Keratinocyte (primary cell): ENCODE data around the gene TBC1D10B.
A peak's percentile ranks its signal among the peaks of the same experiment; 100 is the strongest.

Experiments
- CTCF ChIP-seq, 3 experiments: IDR thresholded peaks in 1 of 3; conservative IDR thresholded peaks in 1 of 3; optimal IDR thresholded peaks in 1 of 3; 2 replicates in 2 of 3; 3 replicates in 1 of 3; pipeline versions ENCODE3 to v1.5.1; 2011; ENCODE audit warnings: low read length in 3 of 3, mild to moderate bottlenecking in 3 of 3, moderate library complexity in 2 of 3, control low read depth in 1 of 3, inconsistent platforms in 1 of 3; ENCODE audit not compliant: insufficient read depth in 2 of 3; ENCODE audit errors: extremely low read depth in 1 of 3
- EZH2 ChIP-seq: IDR thresholded peaks from one replicate; pipeline ENCODE4 v1.6.1; 2012; ENCODE audit warnings: inconsistent platforms, mild to moderate bottlenecking, low read length, moderate library complexity

GRCh38 chr16:30378236-30379157, 8.2 kb upstream of the TBC1D10B start:
- TF ChIP-seq CTCF (optimal IDR thresholded peaks at IDR 0.05 in 1 of 3, IDR thresholded peaks at IDR 0.05 in 1 of 3, conservative IDR thresholded peaks at IDR 0.05 in 1 of 3; ENCODE audit: extremely low read depth in 1 of 3, insufficient read depth in 2 of 3, low read length in 3 of 3) (peak in 2 of 3 experiments; percentile 27 to 28), EZH2 (no peak)
